Psoas muscle (tissue), 8 donors: ENCODE data around the gene CCDC102B. TPM values are rescaled to one million over a fixed set of nuclear protein-coding genes. Genes with fewer than 3 reads are reported as not detected.

Source experiments
- ATAC-seq, 4 donors: fragments of 200-7000 bp; cut with Tn5 transposase; one replicate each; pipeline ENCODE4 v1.9.1; 2020; ENCODE audit warnings: moderate library complexity in 3 of 4, mild to moderate bottlenecking in 2 of 4
- DNase-seq, 2 donors: peaks; one replicate each; pipeline ENCODE4 v3.0.0-alpha.2; 2020
- H3K27ac ChIP-seq: fragments of 200-600 bp; one replicate; pipeline ENCODE4 v1.8.0; 2022
- H3K27me3 ChIP-seq, 3 donors: fragments of 200-600 bp in 1 of 3; one replicate each; pipeline versions ENCODE4 v1.6.1 to v1.8.0; 2013 to 2022; ENCODE audit warnings: low read length in 2 of 3, mild to moderate bottlenecking in 2 of 3, moderate library complexity in 1 of 3; ENCODE audit not compliant: insufficient read depth in 3 of 3
- H3K36me3 ChIP-seq, 2 donors: fragments of 200-600 bp in 1 of 2; one replicate each; pipeline versions ENCODE4 v1.6.1 to v1.8.0; 2013 to 2022; ENCODE audit warnings: low read depth in 1 of 2, mild to moderate bottlenecking in 1 of 2, moderate library complexity in 1 of 2; ENCODE audit not compliant: insufficient read depth in 1 of 2
- H3K4me1 ChIP-seq: fragments of 200-600 bp; one replicate; pipeline ENCODE4 v1.8.0; 2022
- H3K4me3 ChIP-seq: fragments of 200-600 bp; one replicate; pipeline ENCODE4 v1.8.0; 2022; ENCODE audit warnings: mild to moderate bottlenecking
- H3K9me3 ChIP-seq: fragments of 200-600 bp; one replicate; pipeline ENCODE4 v1.8.0; 2022
- CTCF ChIP-seq: fragments of 200-600 bp; IDR thresholded peaks from one replicate; pipeline ENCODE4 v1.8.0; 2022; ENCODE audit warnings: antibody characterized with exemption
- WGBS, 3 donors: extraction: QIAGEN DNeasy Blood & Tissue Kit; methylation state at CpG; one replicate each; pipeline versions ENCODE4 v1.1.6 to v1.1.7; 2013; 5-methylcytosine and 5-hydroxymethylcytosine counted together
- intact Hi-C, 2 donors: fragments of 100-400 bp; cut with DNase I; formaldehyde crosslinking; loops; one replicate each; pipeline versions ENCODE4 v1.11.0 to v1.14.2; 2022
- polyA plus RNA-seq, 3 donors: library from polyadenylated mRNA; stranded (reverse); fragments of 200-250 nt; gene quantifications; one replicate each; pipeline ENCODE4 v1.2.3, GENCODE V29; 2013
- total RNA-seq, 4 donors: library from RNA; stranded (reverse); fragmentation: NEBNext Ultra II Directional in 2 of 4; extraction: Animal tissue kit (Norgen Biotek cat#: 25700) in 2 of 4; gene quantifications; one replicate each; pipeline versions ENCODE4 v1.2.1 to v1.2.4, GENCODE V29; 2021 to 2023
- donor health status: healthy with polysubstance abuse.
- donor health status: DM: no; HTN: no; CAD: no; lungs with moderate emphysema.
- donor health status: Bipolar disorder and iron deficiency.
- donor health status: healthy.
- donor health status: DM: yes; HTN: yes; CAD: no.
- donor health status: DM: no; HTN: no; CAD: no.
- donor health status: DM: no; HTN: no; CAD: no.
- donor health status: DM: yes; HTN: yes; CAD: no.

CCDC102B gene
- total and polyA plus RNA-seq, 7 donors: 0.66 to 3.5 (median 1.5) TPM

GRCh38 chr18:68766433-68766832 is 31.4 kb upstream of the CCDC102B start:
- 81 to 85% (median 83%) methylated on average over 2 of the region's 2 CpGs for WGBS, 3 donors
- H3K27me3 ChIP-seq: no peaks in the 10 kb centered on the region
- H3K36me3 ChIP-seq: no peaks in the 10 kb centered on the region
- TF ChIP-seq CTCF: no peak
- H3K9me3 ChIP-seq: no peaks in the 10 kb centered on the region
- ATAC-seq (no peak), DNase-seq (no peak)
- intact Hi-C loops: no loop called here
- no peak overlapping the region for H3K27ac ChIP-seq
- no peaks in the 10 kb centered on the region for H3K4me1 ChIP-seq
- H3K4me3 ChIP-seq: no peak overlapping the region

GRCh38 chr18:68769461-68769860 is 28.4 kb upstream of the CCDC102B start:
- DNase-seq: peak in 1 of 2 donors; percentile 33
- Histone ChIP-seq H3K4me1 (no peaks in the 10 kb centered on the region), H3K27me3 (no peaks in the 10 kb centered on the region), H3K9me3 (no peaks in the 10 kb centered on the region), H3K27ac (no peak overlapping the region), H3K36me3 (no peaks in the 10 kb centered on the region), H3K4me3 (no peak overlapping the region)
- intact Hi-C loops: no loop called here
- no peak for TF ChIP-seq CTCF
- peak in 1 of 4 donors; percentile 55 for ATAC-seq
- 46 to 59% (median 57%) methylated on average over 3 of the region's 3 CpGs for WGBS, 3 donors

- ATAC-seq: no peak
- Histone ChIP-seq H3K36me3 (no peaks in the 10 kb centered on the region), H3K4me1 (no peaks in the 10 kb centered on the region), H3K9me3 (no peaks in the 10 kb centered on the region), H3K27me3 (no peaks in the 10 kb centered on the region), H3K4me3 (no peak overlapping the region), H3K27ac (no peak overlapping the region)
- no peak for DNase-seq
- intact Hi-C loops: no loop called here
- TF ChIP-seq CTCF: no peak
- 18 to 43% (median 20%) methylated on average over 2 of the region's 2 CpGs for WGBS, 3 donors
Observed at GRCh38 chr18:68772268-68772667, 25.6 kb upstream of the CCDC102B start.

- no peak for TF ChIP-seq CTCF
- Histone ChIP-seq H3K27ac (no peak overlapping the region), H3K9me3 (no peaks in the 10 kb centered on the region), H3K27me3 (no peaks in the 10 kb centered on the region), H3K36me3 (no peaks in the 10 kb centered on the region), H3K4me3 (no peak overlapping the region), H3K4me1 (no peaks in the 10 kb centered on the region)
- ATAC-seq (no peak), DNase-seq (no peak)
- intact Hi-C loops: no loop called here
- 71 to 78% (median 72%) methylated on average over 3 of the region's 3 CpGs for WGBS, 3 donors
Observed at GRCh38 chr18:68778280-68778886, 19.5 kb upstream of the CCDC102B start.

- Histone ChIP-seq H3K9me3 (no peaks in the 10 kb centered on the region), H3K27me3 (no peaks in the 10 kb centered on the region), H3K4me3 (no peak overlapping the region), H3K27ac (no peak overlapping the region), H3K4me1 (no peaks in the 10 kb centered on the region), H3K36me3 (no peaks in the 10 kb centered on the region)
- intact Hi-C loops: no loop called here
- DNase-seq (no peak), ATAC-seq (no peak)
- WGBS, 3 donors: 66 to 72% (median 67%) methylated on average over 3 of the region's 3 CpGs
- no peak for TF ChIP-seq CTCF
Observed at GRCh38 chr18:68779169-68779568, 18.7 kb upstream of the CCDC102B start.
